Upper lobe of right lung (tissue), 1 donor: ENCODE results near the gene ENTREP3. TPM values are rescaled to one million over a fixed set of nuclear protein-coding genes. Genes with fewer than 3 reads are reported as not detected.

Experiments used
- ATAC-seq: fragments of 200-7000 bp; cut with Tn5 transposase; one replicate; pipeline ENCODE4 v1.9.1; 2020; ENCODE audit warnings: mild to moderate bottlenecking, moderate library complexity
- DNase-seq: peaks from one replicate; pipeline ENCODE4 v3.0.0-alpha.2; 2020
- H3K27ac ChIP-seq: fragments of 200-600 bp; one replicate; pipeline ENCODE4 v1.8.0; 2022
- H3K27me3 ChIP-seq: fragments of 200-600 bp; one replicate; pipeline ENCODE4 v1.8.0; 2022; ENCODE audit warnings: mild to moderate bottlenecking
- H3K36me3 ChIP-seq: fragments of 200-600 bp; one replicate; pipeline ENCODE4 v1.8.0; 2022
- H3K4me1 ChIP-seq: fragments of 200-600 bp; one replicate; pipeline ENCODE4 v1.8.0; 2022
- H3K4me3 ChIP-seq: fragments of 200-600 bp; one replicate; pipeline ENCODE4 v1.8.0; 2022; ENCODE audit warnings: mild to moderate bottlenecking
- H3K9me3 ChIP-seq: fragments of 200-600 bp; one replicate; pipeline ENCODE4 v1.8.0; 2022
- CTCF ChIP-seq: fragments of 200-600 bp; IDR thresholded peaks from one replicate; pipeline ENCODE4 v1.8.0; 2022; ENCODE audit warnings: antibody characterized with exemption
- intact Hi-C: fragments of 100-400 bp; cut with DNase I; formaldehyde crosslinking; loops from one replicate; pipeline ENCODE4 v1.11.0; 2022
- total RNA-seq: library from RNA; stranded (reverse); fragmentation: NEBNext Ultra II Directional; extraction: Animal tissue kit (Norgen Biotek cat#: 25700); gene quantifications from one replicate; pipeline ENCODE4 v1.2.1, GENCODE V29; 2021
- donor health status: DM: no; HTN: yes; CAD: no; lungs with severe emphysema.

Gene ENTREP3
- total RNA-seq, 1 donor from 2014 or later = 27.8 TPM

- intact Hi-C loops = no loop called here
Observed at GRCh38 chr1:155267373-155267772, 12.1 kb upstream of the ENTREP3 start.

GRCh38 chr1:155266553-155266952 lies 11.3 kb upstream of the ENTREP3 start:
- H3K4me3 ChIP-seq = no peak overlapping the region
- intact Hi-C loops = no loop called here
- H3K27me3 ChIP-seq = no peaks in the 10 kb centered on the region
- no peaks in the 10 kb centered on the region for H3K9me3 ChIP-seq
- TF ChIP-seq CTCF = no peak
- ATAC-seq (no peak), DNase-seq (no peak)
- no peak overlapping the region for H3K27ac ChIP-seq
- peaks cover 88% of the 10 kb centered on the region for H3K36me3 ChIP-seq
- peaks cover 7% of the 10 kb centered on the region for H3K4me1 ChIP-seq

More at GRCh38 chr1:155267373-155267772, 12.1 kb upstream of the ENTREP3 start:
- H3K4me1 ChIP-seq = peaks cover 14% of the 10 kb centered on the region
- no peaks in the 10 kb centered on the region for H3K27me3 ChIP-seq
- no peaks in the 10 kb centered on the region for H3K9me3 ChIP-seq
- no peak for ATAC-seq
- H3K4me3 ChIP-seq = no peak overlapping the region
- H3K27ac ChIP-seq = no peak overlapping the region
- no peak for DNase-seq
- H3K36me3 ChIP-seq = peaks cover 88% of the 10 kb centered on the region
- no peak for TF ChIP-seq CTCF

GRCh38 chr1:155263067-155263466 lies 7.8 kb upstream of the ENTREP3 start:
- DNase-seq = no peak
- ATAC-seq = no peak
- H3K27me3 ChIP-seq = no peaks in the 10 kb centered on the region
- H3K4me3 ChIP-seq = no peak overlapping the region
- H3K27ac ChIP-seq = no peak overlapping the region
- H3K9me3 ChIP-seq = no peaks in the 10 kb centered on the region
- intact Hi-C loops = no loop called here
- peaks cover 77% of the 10 kb centered on the region for H3K36me3 ChIP-seq
- H3K4me1 ChIP-seq = peaks cover 12% of the 10 kb centered on the region
- no peak for TF ChIP-seq CTCF

GRCh38 chr1:155261852-155262673 lies 6.8 kb upstream of the ENTREP3 start, which contains the start of gene SCAMP3:
TSS of gene SCAMP3 (minus strand) at chr1:155262360. CDS start at chr1:155262151, 209 bp downstream.
- H3K27me3 ChIP-seq = no peaks in the 10 kb centered on the region
- peak; percentile 99 for ATAC-seq
- H3K27ac ChIP-seq = peak within 1 kb of the TSS; percentile 89
- H3K4me3 ChIP-seq = peak within 1 kb of the TSS; percentile 97
- H3K9me3 ChIP-seq = no peaks in the 10 kb centered on the region
- intact Hi-C loops = no loop called here
- peaks cover 12% of the 10 kb centered on the region for H3K4me1 ChIP-seq
- no peak for TF ChIP-seq CTCF
- peak; percentile 96 for DNase-seq
- peaks cover 77% of the 10 kb centered on the region for H3K36me3 ChIP-seq

GRCh38 chr1:155261493-155261851 lies 6.2 kb upstream of the ENTREP3 start:
- H3K36me3 ChIP-seq = peaks cover 74% of the 10 kb centered on the region

More at GRCh38 chr1:155261493-155261851, 6.2 kb upstream of the ENTREP3 start:
- Histone ChIP-seq H3K9me3 (no peaks in the 10 kb centered on the region), H3K27ac (peak overlapping the region; percentile 89), H3K4me3 (peak overlapping the region; percentile 97), H3K4me1 (peaks cover 12% of the 10 kb centered on the region), H3K27me3 (no peaks in the 10 kb centered on the region)
- DNase-seq = no peak
- TF ChIP-seq CTCF = no peak
- intact Hi-C loops = no loop called here
- peak; percentile 1 for ATAC-seq
